Endodermal cell (in vitro differentiated cells): ENCODE measurements around the gene DIS3L. TPM values are rescaled to one million over a fixed set of nuclear protein-coding genes. Genes with fewer than 3 reads are reported as not detected.

Experiments
- DNase-seq: peaks from one replicate; pipeline ENCODE4 v3.0.0-alpha.2; 2017
- H3K27ac ChIP-seq: 2 replicates; pipeline ENCODE4 v1.5.1; 2013; ENCODE audit warnings: mild to moderate bottlenecking, low read depth, low read length, moderate library complexity
- H3K27me3 ChIP-seq: 2 replicates; pipeline ENCODE4 v1.6.1; 2013; ENCODE audit warnings: mild to moderate bottlenecking, low read length, moderate library complexity; ENCODE audit not compliant: insufficient read depth, control insufficient read depth, poor library complexity, severe bottlenecking
- H3K36me3 ChIP-seq: 2 replicates; pipeline ENCODE4 v1.7.0; 2013; ENCODE audit warnings: mild to moderate bottlenecking, low read length, moderate library complexity; ENCODE audit not compliant: control insufficient read depth, insufficient read depth
- H3K4me1 ChIP-seq: one replicate; pipeline ENCODE4 v1.7.0; 2013; ENCODE audit warnings: low read length; ENCODE audit not compliant: control insufficient read depth, insufficient read depth
- H3K4me3 ChIP-seq: 2 replicates; pipeline ENCODE4 v1.5.1; 2013; ENCODE audit warnings: mild to moderate bottlenecking, low read length, moderate library complexity
- H3K9ac ChIP-seq: 2 replicates; pipeline ENCODE4 v1.6.1; 2013; ENCODE audit warnings: mild to moderate bottlenecking, low read length, moderate library complexity; ENCODE audit not compliant: poor library complexity, severe bottlenecking; ENCODE audit errors: extremely low read depth
- H3K9me3 ChIP-seq: 2 replicates; pipeline ENCODE4 v1.6.1; 2013; ENCODE audit warnings: mild to moderate bottlenecking, low read length, moderate library complexity; ENCODE audit not compliant: control insufficient read depth
- H3K27ac Mint-ChIP-seq: 2 replicates; pipeline ENCODE4 v1.8.0; 2020; ENCODE audit warnings: mixed read lengths
- H3K27me3 Mint-ChIP-seq: 2 replicates; pipeline ENCODE4 v1.8.0; 2021; ENCODE audit warnings: mild to moderate bottlenecking, mixed read lengths; ENCODE audit not compliant: insufficient read depth
- H3K36me3 Mint-ChIP-seq: 2 replicates; pipeline ENCODE4 v1.8.0; 2020; ENCODE audit warnings: low read depth, mixed read lengths
- H3K4me1 Mint-ChIP-seq: 2 replicates; pipeline ENCODE4 v1.8.0; 2020; ENCODE audit warnings: mixed read lengths
- H3K4me3 Mint-ChIP-seq: 2 replicates; pipeline ENCODE4 v1.8.0; 2020; ENCODE audit warnings: mild to moderate bottlenecking, moderate library complexity, mixed read lengths
- H3K9me3 Mint-ChIP-seq: 2 replicates; pipeline ENCODE4 v1.8.0; 2020; ENCODE audit warnings: mild to moderate bottlenecking, mixed read lengths
- CTCF ChIP-seq: fragments of 200-600 bp; sonication (generic); conservative IDR thresholded peaks from 2 replicates; pipeline ENCODE4 v1.5.0; 2021; ENCODE audit warnings: antibody characterized with exemption, mild to moderate bottlenecking
- WGBS, 2 experiments: methylation state at CpG; one replicate each; pipeline versions ENCODE4 v1.1.5 to v1.1.7; 2013; ENCODE audit warnings: missing lambda C conversion rate in 2 of 2, mixed read lengths in 1 of 2; ENCODE audit not compliant: insufficient coverage in 1 of 2, insufficient read length in 1 of 2; 5-methylcytosine and 5-hydroxymethylcytosine counted together
- total RNA-seq, 2 donors: library from RNA; stranded (reverse); fragmentation: NEBNext Ultra II Directional in 1 of 2; extraction: Animal tissue kit (Norgen Biotek cat#: 25700) in 1 of 2; gene quantifications; 2 replicates in 1 of 2; 3 replicates in 1 of 2; pipeline ENCODE4 v1.2.1, GENCODE V29; 2021

DIS3L gene
- total RNA-seq, 2 donors from 2014 or later, result 26.3 to 38.4 TPM

- Mint-ChIP-seq H3K36me3 (no peaks in the 10 kb centered on the region), H3K27me3 (peaks cover 89% of the 10 kb centered on the region), H3K27ac (no peak overlapping the region), H3K9me3 (no peaks in the 10 kb centered on the region), H3K4me3 (peak overlapping the region; percentile 66), H3K4me1 (no peaks in the 10 kb centered on the region)
- H3K4me3 ChIP-seq, result peak overlapping the region; percentile 85
- H3K4me1 ChIP-seq, result no peaks in the 10 kb centered on the region
- DNase-seq, result peak; percentile 81
- H3K27ac ChIP-seq, result no peak overlapping the region
- peaks cover 89% of the 10 kb centered on the region for H3K27me3 ChIP-seq
- TF ChIP-seq CTCF, result no peak
- H3K9me3 ChIP-seq, result no peaks in the 10 kb centered on the region
- WGBS, 2 experiments, result 0% methylated on average over 31 to 64 of the region's 64 CpGs
- H3K36me3 ChIP-seq, result no peaks in the 10 kb centered on the region
- no peak overlapping the region for H3K9ac ChIP-seq
Observed at GRCh38 chr15:66252685-66253417, 40.5 kb upstream of the DIS3L start.

GRCh38 chr15:66253418-66254088 is 39.8 kb upstream of the DIS3L start, which contains the start of gene MEGF11:
MEGF11 (minus strand) TSS chr15:66253750; CDS start chr15:66128403, 125,347 bp downstream.
- Mint-ChIP-seq H3K27me3 (peaks cover 91% of the 10 kb centered on the region), H3K9me3 (no peaks in the 10 kb centered on the region), H3K4me1 (no peaks in the 10 kb centered on the region), H3K36me3 (no peaks in the 10 kb centered on the region), H3K27ac (no peak within 1 kb of the TSS), H3K4me3 (peak within 1 kb of the TSS; percentile 66)
- WGBS, 2 experiments, result 0% methylated on average over 18 to 64 of the region's 64 CpGs
- H3K9me3 ChIP-seq, result no peaks in the 10 kb centered on the region
- no peak for DNase-seq
- no peak for TF ChIP-seq CTCF
- no peak within 1 kb of the TSS for H3K27ac ChIP-seq
- H3K4me3 ChIP-seq, result peak within 1 kb of the TSS; percentile 85
- H3K4me1 ChIP-seq, result no peaks in the 10 kb centered on the region
- peaks cover 96% of the 10 kb centered on the region for H3K27me3 ChIP-seq
- H3K9ac ChIP-seq, result no peak within 1 kb of the TSS
- no peaks in the 10 kb centered on the region for H3K36me3 ChIP-seq

- no peak for TF ChIP-seq CTCF
- peak; percentile 80 for DNase-seq
Observed at GRCh38 chr15:66254089-66254950, 39.0 kb upstream of the DIS3L start.

More at GRCh38 chr15:66254089-66254950, 39.0 kb upstream of the DIS3L start:
- Histone ChIP-seq H3K9ac (no peak overlapping the region), H3K27me3 (peaks cover 89% of the 10 kb centered on the region), H3K4me3 (peak overlapping the region; percentile 85), H3K9me3 (no peaks in the 10 kb centered on the region), H3K36me3 (no peaks in the 10 kb centered on the region), H3K4me1 (no peaks in the 10 kb centered on the region), H3K27ac (no peak overlapping the region)
- H3K4me3 Mint-ChIP-seq, result peak overlapping the region; percentile 66
- H3K9me3 Mint-ChIP-seq, result no peaks in the 10 kb centered on the region
- H3K4me1 Mint-ChIP-seq, result no peaks in the 10 kb centered on the region
- WGBS, 2 experiments, result 10% methylated on average over 22 to 36 of the region's 36 CpGs
- peaks cover 83% of the 10 kb centered on the region for H3K27me3 Mint-ChIP-seq
- no peak overlapping the region for H3K27ac Mint-ChIP-seq
- no peaks in the 10 kb centered on the region for H3K36me3 Mint-ChIP-seq
